GM18519 (cell line): ENCODE data around the gene METAP2.
"Not testable (repeated sequence)": the region's sequence is repeated elsewhere in the genome, so short reads cannot be mapped to it uniquely, and the experiment has no call there.

Experiments
- ATAC-seq: cut with Tn5 transposase; IDR thresholded peaks from one replicate; pipeline ENCODE4 v1.9.1; 2021; ENCODE audit warnings: mild to moderate bottlenecking, moderate library complexity; ENCODE audit not compliant: unreplicated experiment, low FRiP score

Gene METAP2

DNA sequence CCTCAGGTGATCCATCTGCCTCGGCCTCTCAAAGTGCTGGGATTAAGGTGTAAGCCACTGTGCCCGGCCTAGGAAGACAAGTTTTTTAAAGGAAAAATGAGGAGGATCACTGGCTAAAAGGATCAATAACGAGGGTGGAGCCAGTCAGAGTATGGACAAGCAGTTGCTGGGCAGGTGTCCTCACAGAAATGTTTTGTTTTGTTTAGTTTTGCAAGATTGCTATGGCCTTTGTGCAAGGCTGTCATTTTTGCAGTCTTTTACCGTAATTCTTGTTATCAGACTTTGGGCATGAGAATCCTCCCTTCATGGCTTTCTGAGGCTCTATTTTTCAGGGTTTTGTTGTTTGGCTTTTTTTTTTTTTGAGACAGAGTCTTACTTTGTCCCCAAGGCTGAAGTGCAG lies 11.9 kb upstream of the METAP2 start:
- ATAC-seq: no peak

DNA sequence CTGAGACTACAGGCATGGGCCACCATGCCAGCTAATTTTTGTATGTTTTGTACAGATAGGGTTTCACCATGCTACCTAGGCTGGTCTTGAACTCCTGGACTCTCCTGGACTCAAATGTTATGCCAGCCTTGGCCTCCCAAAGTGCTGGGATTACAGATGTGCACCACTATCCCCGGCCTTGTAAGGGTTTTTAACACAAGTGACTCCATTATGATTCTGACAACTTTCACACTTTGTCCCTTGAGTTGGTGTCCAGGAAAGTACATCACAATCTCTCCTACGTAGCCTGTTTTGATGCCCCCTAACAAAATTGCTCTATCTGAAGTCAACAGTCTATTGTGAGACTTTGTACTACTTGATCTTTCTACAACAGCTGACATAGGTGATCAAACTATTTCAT lies 11.4 kb upstream of the METAP2 start:
- ATAC-seq: no peak

DNA sequence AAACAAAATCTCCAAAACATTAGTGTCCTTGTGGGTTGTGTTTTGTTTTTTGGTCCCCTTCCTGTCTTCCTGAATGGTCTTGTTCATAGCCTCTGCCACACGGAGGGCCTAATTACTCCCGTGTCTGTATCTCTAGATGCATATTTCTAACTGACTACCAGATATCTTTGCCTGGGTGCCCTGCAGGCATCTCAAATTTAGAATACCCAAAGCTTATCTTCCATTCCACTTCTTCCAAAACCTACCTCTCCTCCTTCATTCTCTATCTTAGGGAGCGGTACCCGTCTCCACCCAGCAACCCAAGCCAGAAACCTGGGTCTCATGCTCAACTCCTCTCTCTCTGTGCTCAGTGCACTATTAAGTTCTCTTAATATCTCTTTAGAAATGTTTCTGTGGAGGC lies 10.9 kb upstream of the METAP2 start:
- no peak for ATAC-seq

DNA sequence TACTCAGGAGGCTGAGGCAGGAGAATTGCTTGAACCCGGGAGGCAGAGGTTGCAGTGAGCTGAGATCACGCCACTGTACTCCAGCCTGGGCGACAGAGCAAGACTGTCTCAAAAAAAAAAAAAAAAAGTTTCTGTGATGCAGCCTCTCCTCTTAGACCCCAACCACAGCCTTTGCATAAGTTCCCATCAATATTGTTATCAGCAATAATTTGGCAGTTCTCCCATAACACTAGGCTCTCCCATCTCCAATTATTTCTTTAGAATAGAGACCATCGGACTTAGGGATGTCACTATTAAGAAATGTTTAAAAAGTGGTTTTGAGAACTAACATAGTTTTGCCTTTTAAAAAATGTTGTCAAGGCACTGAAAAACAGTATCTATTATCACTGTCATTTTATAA lies 10.2 kb upstream of the METAP2 start:
- not testable (repeated sequence) for ATAC-seq

DNA sequence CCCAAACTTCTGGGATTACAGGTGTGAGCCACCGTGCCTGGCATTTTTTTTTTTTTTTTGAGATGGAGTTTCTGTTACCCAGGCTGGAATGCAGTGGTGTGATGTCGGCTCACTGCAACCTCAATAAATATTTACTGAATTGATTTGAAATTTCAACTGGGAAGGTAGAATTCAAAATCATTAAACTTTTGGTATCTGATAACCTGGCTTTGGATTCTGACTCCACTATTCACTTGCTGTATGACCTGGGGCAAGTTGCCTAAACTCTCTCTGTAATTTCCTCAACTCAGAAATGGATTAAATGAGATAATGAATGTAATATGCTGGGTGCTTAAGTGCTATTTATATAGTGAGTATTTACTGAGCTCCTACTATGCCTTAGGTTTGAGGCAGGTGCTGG lies 8.7 kb upstream of the METAP2 start:
- no peak for ATAC-seq

DNA sequence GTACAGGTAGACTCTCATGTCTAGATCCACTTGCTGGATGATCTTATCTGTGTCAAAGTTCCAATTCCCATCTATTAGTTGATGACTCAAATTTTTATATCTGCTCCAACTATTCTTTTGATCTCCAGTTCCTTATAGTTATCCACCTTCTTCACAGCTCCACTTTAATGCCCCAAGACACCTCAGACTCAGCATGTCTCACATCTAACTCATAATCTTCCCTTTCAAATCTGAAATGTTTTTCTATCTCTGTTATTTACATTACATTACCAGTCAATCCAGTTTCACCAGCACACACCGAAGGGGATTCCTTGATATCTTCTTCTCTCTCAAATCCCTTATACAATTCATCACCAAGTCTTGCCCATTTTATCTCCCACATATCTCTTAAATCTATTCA lies 3.7 kb upstream of the METAP2 start:
- no peak for ATAC-seq

DNA sequence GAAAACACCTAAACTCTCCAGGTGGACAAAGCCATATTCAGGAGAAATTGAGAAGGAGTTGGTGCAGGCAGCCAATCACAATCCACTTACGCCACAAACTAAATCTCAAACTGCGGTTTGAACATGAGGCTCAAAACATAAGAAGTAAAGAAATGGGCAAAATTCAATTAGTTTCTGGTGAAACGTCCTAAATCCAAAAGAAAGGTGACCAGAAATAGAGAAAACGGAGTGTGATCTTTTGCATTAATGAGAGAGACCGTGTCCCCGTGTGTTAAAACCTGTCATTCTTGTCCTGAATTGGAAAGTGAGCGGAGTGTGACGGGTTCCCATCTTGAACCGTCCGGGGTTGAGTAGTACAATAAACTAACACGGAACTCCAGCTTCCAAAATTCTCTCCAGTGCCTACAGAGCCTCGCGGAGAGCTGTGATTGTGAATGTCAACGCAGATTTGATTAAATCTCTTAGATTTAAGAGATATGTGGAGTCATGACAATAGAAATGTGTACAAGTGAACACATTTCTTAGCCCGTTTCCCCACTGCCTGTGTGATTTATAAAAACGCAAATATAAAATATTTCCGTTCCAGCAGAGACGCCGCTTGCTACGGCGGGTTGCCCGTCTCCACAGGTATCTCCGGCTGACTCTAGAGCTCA lies 595 bp upstream of the METAP2 start:
- peak; percentile 16 for ATAC-seq

DNA sequence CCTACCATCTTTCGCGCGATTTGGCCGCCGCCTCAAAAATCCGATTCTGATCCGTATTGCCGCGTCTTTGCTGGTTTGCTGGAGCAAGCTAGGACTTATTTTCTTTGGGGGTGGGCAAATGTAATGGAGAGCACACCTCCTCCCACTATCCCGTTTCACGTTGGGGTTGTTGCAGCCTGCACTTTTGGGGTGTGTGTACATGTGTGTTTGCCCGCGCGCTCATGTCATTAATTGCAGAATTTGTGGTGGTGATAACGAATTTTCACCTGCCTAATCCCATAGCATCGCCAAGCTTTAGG lies 657 bp downstream of the METAP2 start:
- no peak for ATAC-seq

DNA sequence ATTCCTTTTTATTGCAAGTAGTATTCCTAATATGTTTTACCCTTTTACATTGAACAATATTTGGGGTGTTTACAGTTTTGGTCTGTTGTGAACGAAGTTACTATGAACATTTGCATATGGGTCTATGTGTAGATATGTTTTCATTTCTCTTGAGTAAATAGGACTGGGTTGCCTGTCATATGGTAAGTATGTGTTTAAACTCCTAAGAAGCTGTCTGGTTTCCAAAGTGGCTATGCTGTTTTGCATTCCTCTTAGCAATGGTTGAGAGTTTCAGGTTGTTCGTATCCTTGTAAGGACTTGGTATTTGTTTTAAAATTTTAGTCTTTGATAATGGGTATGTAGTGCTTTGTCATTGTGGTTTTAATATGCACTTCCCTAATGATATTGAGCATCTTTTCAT lies 6.3 kb downstream of the METAP2 start:
- ATAC-seq: no peak

DNA sequence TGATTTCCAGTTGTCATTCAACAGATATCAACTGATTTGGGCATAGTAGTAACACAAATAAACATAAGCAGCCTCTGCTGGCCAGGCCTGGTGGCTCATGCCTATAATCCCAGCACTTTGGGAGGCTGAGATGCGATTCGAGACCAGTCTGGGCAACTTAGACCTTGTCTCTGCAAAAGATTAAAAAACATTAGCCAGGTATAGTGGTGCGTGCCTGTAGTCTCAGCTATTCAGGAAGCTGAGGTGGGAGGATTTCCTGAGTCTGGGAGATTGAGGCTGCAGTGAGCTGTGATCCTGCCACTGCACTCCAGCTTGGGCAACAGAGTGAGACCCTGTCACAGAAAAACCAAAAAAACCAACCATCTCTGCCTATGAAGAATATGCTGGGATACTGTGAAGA lies 7.1 kb downstream of the METAP2 start:
- ATAC-seq: no peak

DNA sequence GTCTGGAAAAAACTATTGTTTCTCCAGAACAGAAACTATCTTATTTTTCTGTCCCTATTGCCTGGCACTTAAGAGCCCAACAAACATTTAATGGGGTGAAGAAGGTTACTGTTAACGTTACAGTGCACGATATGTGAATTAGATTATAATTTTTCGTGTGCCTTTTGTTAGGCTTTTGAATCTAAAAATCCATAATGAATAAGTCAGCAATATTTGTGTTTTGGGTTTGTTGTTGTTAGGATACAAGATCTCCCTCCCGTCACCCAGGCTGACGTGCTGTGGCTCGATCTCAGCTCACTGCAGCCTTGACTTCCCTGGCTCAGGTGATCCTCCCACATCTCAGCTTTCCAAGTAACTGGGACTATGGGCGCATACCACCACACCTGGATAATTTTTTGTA lies 7.9 kb downstream of the METAP2 start:
- ATAC-seq: no peak

DNA sequence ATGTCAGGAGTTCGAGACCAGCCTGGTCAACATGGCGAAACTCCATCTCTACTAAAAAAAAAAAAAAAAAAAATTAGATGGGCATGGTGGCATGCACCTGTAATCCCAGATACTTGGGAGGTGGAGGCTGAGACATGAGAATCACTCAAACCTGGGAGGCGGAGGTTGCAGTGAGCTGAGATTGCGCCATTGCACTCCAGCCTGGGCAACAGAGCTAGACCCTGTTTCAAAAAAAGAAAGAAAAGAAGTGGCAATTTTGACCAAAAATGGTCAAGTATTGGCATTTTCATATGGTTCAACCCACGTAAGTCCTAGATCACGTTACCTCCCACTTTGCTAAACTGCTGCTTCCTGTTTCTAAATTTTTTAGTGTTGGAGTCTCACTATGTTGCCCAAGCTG lies 8.6 kb downstream of the METAP2 start:
- not testable (repeated sequence) for ATAC-seq

DNA sequence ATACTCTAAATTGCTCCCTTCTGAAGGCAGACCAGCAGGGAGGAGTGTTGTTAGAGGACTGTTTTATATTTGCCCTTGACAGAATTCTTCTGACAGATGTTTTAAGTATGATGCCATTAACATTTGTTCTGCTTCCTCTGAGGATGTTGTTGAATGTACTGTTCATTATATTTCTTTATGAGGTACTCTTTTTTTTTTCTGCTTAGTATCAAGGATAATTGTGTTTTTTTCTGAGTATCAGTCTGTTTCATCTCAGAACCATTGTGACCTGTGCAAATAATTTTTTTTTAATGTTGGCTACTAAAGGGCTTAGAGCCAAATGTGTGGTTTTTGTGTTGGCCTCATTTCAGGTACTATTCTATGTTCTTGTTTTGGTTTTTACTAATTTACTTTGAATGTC lies 10.6 kb downstream of the METAP2 start:
- no peak for ATAC-seq

DNA sequence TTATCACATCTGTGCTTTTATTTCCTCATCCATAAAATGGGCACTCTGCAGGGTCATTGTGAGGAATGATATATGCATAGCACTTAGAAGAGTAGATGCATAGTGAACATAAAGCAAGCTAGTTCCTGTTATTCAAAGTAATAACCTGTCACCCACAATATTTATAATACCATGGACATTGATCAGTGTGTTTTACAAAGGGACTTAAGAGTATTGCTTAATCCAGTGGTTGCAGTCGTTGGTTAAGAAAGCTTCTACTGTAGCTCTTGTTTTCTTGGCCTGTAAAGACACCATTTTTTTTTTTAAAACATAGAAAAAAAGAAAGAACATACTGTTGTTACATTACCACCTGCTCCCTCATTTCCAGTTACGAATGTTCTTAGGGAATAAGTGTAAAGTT lies 13.1 kb downstream of the METAP2 start:
- no peak for ATAC-seq

DNA sequence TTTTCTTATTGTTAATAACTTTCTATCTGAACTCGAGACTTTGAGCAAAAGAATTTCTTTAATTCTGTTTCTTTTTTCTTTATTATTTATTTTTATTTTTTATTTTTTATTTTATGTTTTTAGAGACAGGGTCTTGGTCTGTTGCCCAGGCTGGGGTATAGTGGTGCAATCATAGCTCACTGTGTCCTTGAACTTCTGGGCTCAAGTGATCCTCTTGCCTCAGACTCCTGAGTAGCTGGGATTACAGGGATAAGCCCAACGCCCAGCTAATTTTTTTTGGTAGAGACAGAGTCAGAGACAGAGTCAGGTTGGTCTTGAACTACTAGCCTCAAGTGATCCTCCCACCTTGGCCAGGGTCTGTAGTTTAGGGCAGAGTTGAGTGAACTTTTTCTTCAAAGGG lies 18.5 kb downstream of the METAP2 start:
- no peak for ATAC-seq

DNA sequence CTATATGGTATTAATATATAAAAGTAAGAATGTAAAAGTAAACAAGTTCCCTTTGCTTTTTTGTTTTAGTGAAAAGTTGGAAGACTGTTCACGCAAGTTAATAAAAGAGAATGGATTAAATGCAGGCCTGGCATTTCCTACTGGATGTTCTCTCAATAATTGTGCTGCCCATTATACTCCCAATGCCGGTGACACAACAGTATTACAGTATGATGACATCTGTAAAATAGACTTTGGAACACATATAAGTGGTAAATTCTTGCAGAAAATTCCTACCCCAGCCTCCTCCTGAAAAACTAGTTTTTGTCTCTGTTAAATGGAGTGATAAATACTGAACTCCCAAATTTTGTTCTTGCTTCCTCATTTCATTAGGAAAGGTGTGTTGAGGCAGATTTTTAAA lies 20.9 kb downstream of the METAP2 start:
- no peak for ATAC-seq

DNA sequence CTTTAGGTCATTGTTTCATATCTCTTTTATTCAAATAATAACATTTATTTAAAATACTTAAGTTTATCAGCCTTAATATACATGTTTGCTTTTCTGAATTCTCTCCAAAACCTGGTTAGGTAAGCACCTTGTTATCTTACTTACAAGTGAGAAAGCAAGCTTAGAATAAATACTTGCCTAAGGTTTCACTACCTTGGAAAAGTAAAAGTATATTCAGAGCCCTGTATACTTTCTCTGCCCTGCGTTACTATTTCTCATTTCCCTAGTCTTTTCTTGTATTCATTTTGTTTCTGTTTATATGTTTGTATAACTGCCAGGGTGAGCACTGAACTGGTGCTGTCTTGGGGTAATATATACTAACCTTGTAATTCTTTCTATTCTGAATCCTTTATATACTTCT lies 21.5 kb downstream of the METAP2 start:
- ATAC-seq: no peak

DNA sequence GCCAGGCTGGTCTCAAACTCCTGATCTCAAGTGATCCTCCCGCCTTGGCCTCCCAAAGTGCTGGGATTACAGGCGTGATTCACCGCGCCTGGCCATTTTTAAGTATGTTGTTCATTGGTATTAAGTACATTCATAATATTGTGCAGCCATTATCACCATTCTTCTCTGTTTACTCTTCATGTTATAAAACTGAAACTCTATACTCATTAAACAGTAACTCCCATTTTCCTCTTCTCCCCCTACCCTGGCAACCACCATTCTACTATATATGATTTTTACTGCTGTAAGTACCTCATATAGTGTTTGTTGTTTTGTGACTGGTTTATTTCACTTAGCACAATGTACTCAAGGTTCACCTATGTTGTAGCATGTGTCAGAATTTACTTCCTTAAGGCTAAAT lies 23.1 kb downstream of the METAP2 start:
- ATAC-seq: no peak

DNA sequence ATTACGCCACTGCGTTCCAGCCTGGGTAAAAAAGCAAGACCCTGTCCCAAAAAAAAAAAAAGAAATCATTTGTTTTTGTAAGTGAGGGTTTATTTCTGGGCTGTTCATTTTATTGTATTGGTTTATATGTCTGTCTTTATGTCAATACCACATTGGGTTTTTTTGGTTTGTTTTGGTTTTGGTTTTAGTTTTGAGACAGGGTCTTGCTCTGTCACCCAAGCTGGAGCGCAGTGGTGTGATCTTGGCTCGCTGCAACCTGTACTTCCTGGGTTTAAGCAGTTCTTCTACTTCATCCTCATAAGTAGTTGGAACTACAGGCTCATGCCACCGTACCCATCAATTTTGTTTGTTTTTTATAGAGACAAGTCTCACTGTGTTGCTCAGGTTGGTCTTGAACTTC lies 25.0 kb downstream of the METAP2 start:
- no peak for ATAC-seq

DNA sequence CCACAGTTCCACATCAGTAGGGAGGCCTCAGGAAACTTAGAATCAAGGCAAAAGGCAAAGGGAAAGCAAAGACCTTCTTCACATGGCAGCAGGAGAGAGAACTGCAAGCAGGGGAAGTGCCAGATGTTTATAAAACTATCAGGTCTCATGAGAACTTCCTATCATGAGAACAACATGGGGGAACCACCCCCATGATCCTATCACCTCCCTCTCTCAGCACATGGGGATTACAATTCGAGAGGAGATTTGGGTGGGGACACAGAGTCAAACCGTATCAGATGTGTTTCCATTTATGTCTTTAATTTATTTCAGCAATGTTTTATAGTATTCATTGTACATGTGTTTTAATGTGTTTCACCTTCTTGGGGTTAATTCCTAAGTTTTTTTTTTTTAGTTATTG lies 25.8 kb downstream of the METAP2 start:
- ATAC-seq: no peak

DNA sequence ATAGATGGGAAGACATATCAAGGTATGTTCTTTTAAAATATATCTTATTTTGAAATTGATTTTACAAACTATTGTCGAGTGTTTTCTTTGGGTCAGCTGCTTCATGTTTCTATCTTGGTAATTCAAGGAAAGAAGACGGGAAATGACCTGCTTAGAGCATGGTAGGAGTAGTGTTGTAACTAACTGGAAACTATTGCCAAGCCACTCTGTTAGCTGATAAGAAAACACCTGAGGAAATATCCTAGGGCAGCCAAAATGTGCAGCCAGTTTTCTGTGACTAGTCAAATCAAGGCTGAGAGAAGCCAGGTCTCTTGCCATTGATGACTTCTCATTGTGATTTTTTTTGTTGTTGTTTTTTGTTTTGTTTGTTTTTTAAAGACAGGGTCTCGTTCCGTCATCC lies 30.2 kb downstream of the METAP2 start:
- ATAC-seq: no peak

DNA sequence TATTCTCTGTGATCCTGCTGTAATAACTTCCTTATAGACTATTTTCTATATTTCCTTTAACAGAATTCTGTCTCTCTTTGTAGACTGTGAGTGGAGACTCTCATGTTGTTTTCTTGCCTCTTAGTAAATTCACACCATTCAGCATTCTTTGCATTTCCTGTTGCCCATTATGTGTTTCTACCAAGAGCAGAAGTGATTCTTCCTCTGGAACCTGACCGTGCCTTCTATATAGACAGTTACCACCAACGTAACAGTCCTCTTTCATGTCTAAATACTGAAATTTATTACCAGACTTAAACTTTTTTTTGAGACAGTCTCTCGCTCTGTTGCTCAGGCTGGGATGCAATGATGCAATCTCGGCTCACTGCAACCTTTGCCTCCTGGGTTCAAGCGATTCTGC lies 31.1 kb downstream of the METAP2 start:
- ATAC-seq: no peak
